Measurements from ENCODE around the gene CCNL2.

Gene CCNL2

DNA sequence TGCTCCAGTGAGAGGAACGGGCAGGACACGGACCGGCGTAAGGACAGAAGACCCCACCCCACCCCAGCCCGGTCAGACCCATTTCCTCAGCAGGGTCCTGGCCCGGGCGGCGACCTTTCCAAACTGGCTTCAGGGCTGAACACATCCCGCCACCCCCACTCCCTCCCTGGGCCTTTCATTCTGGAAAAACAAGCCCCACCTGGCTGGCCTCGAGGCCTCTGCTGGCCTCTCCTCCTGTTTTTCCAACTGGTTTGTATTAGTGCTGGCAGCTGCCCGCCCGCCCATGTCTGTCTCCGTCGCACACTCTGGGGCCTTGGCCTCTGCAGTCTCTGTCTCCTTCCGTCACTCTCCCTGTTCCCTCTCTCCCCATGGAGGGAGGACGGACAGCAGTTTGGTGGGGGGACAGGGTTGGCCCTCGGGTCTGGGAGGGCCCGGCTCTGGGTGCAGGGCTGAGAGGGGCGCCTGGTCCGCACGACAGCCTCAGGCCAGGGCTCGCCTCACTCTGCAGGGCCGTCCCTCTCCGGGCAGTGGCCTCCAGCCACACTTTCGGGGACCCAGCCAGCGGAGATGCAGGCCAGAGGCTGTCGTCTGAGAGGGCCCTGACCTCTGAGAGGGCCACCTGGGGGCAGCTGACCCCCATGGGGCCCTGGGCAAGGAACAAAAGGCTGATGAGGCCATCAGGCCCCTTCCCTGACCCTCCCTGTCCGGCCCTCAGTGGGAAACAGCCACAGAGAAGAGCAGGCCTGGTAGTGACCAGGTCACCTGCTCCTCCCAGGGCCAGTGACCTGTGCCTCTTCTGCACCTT lies 39.3 kb downstream of the CCNL2 start:
- Histone ChIP-seq H3K9me2 (replicated peaks; ENCODE audit: insufficient read depth, low read length) (no peaks in the 10 kb centered on the region), H3K9me3 (replicated peaks; ENCODE audit: insufficient read depth, low read length) (no peaks in the 10 kb centered on the region), H3K27me3 (replicated peaks; ENCODE audit: insufficient read depth, low read length) (peaks cover 46% of the 10 kb centered on the region), H3K36me3 (replicated peaks; ENCODE audit: insufficient read depth, low read length) (no peaks in the 10 kb centered on the region), H3K27ac (ENCODE audit: low read length) (no peak overlapping the region), H3K4me1 (ENCODE audit: low read length) (no peaks in the 10 kb centered on the region), H3K4me3 (ENCODE audit: low read length) (no peak overlapping the region), H3F3A (ENCODE audit: insufficient read depth, low read length) (no peaks in the 10 kb centered on the region), H3K79me2 (ENCODE audit: low read length) (no peaks in the 10 kb centered on the region), H2AFZ (ENCODE audit: low read length) (no peak overlapping the region), H3K9ac (ENCODE audit: low read length) (no peak overlapping the region), H3K4me2 (ENCODE audit: low read depth, low read length) (no peak overlapping the region), H4K20me1 (ENCODE audit: insufficient read depth, low read length) (no peaks in the 10 kb centered on the region)
- TF ChIP-seq, protein P1, sequence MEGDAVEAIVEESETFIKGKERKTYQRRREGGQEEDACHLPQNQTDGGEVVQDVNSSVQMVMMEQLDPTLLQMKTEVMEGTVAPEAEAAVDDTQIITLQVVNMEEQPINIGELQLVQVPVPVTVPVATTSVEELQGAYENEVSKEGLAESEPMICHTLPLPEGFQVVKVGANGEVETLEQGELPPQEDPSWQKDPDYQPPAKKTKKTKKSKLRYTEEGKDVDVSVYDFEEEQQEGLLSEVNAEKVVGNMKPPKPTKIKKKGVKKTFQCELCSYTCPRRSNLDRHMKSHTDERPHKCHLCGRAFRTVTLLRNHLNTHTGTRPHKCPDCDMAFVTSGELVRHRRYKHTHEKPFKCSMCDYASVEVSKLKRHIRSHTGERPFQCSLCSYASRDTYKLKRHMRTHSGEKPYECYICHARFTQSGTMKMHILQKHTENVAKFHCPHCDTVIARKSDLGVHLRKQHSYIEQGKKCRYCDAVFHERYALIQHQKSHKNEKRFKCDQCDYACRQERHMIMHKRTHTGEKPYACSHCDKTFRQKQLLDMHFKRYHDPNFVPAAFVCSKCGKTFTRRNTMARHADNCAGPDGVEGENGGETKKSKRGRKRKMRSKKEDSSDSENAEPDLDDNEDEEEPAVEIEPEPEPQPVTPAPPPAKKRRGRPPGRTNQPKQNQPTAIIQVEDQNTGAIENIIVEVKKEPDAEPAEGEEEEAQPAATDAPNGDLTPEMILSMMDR (IDR thresholded peaks at IDR 0.05; ENCODE audit: low read length): no peak
- no peak for TF ChIP-seq EZH2phosphoT487 (IDR thresholded peaks at IDR 0.05; ENCODE audit: low read length)
- TF ChIP-seq EZH2 (optimal IDR thresholded peaks at IDR 0.05; ENCODE audit: low read depth, low read length): no peak
- no peak for DNase-seq

DNA sequence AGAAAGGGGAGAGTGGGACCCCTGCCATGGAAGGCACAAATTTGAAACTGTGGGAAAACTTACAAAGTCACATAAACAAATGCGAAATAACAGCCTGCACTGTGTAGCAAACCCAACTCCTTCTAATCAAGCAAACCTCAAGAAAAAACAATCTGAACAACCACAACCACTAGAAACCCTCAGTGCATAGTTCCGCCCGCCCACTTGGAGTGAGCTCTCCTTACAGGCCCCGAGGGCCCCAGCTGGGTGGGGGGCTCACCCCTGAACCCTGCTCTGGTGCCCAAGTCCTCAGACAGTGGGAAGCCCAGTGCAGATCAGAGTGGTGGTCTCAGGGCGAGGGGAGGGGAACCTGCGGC lies 39.8 kb downstream of the CCNL2 start:
- Histone ChIP-seq H2AFZ (ENCODE audit: low read length) (no peak overlapping the region), H4K20me1 (ENCODE audit: insufficient read depth, low read length) (no peaks in the 10 kb centered on the region), H3K36me3 (replicated peaks; ENCODE audit: insufficient read depth, low read length) (no peaks in the 10 kb centered on the region), H3K27me3 (replicated peaks; ENCODE audit: insufficient read depth, low read length) (peaks cover 49% of the 10 kb centered on the region), H3K27ac (ENCODE audit: low read length) (no peak overlapping the region), H3F3A (ENCODE audit: insufficient read depth, low read length) (no peaks in the 10 kb centered on the region), H3K4me2 (ENCODE audit: low read depth, low read length) (no peak overlapping the region), H3K4me3 (ENCODE audit: low read length) (no peak overlapping the region), H3K9ac (ENCODE audit: low read length) (no peak overlapping the region), H3K9me3 (replicated peaks; ENCODE audit: insufficient read depth, low read length) (no peaks in the 10 kb centered on the region), H3K9me2 (replicated peaks; ENCODE audit: insufficient read depth, low read length) (no peaks in the 10 kb centered on the region), H3K4me1 (ENCODE audit: low read length) (no peaks in the 10 kb centered on the region), H3K79me2 (ENCODE audit: low read length) (no peaks in the 10 kb centered on the region)
- DNase-seq: no peak
- no peak for TF ChIP-seq EZH2 (optimal IDR thresholded peaks at IDR 0.05; ENCODE audit: low read depth, low read length)
- TF ChIP-seq, protein P1 (IDR thresholded peaks at IDR 0.05; ENCODE audit: low read length): no peak
- TF ChIP-seq EZH2phosphoT487 (IDR thresholded peaks at IDR 0.05; ENCODE audit: low read length): no peak

DNA sequence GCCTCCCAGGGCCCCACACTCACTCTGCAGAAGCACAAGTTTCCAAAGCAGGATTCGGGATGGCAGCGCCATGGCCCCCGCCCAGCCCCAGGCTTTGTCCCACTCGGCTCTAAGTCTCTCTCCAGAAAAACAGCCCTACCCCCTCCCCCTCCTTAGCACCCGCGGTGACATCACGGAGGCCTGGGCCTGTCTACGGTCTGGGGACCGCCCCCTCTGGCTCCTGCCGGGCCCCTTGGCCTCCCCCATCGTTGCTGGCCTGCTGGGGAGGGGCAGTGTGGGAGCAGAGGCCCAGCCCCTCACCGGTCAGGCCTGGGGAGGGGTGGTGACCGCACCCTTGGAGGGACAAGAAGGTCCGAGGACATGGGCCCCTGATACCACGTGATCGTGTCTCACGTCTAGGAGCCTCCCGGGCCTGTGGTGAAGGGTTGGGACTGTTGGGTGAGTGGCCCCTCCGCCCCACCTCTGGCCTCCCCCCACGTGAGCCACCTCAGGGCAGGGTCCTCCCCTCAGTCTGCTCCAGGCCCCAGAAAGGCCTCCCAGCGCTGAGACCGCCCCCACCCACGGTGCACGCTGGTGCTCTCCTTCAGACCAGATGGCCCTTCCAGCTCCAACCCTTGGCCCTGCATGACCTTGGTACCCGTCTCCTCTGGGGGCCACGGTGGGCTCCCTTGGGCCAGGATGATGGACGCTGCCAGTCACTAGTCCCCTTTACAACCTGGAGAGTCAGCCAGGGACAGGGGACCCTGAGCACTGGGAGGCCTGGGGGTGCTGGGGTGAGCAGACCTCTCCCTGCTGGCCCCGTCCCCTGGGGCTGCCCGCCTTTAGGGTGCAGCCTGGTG lies 40.5 kb downstream of the CCNL2 start, which contains the start of gene MXRA8:
Gene MXRA8, minus strand, starts transcription at position 123 of the 839 bp plus-strand sequence. Its CDS starts 51 bp downstream, at position 72.
- TF ChIP-seq, protein P1 (IDR thresholded peaks at IDR 0.05; ENCODE audit: low read length): no peak
- TF ChIP-seq EZH2phosphoT487 (IDR thresholded peaks at IDR 0.05; ENCODE audit: low read length) (no peak), EZH2 (optimal IDR thresholded peaks at IDR 0.05; ENCODE audit: low read depth, low read length) (no peak)
- Histone ChIP-seq H3K9me3 (replicated peaks; ENCODE audit: insufficient read depth, low read length) (no peaks in the 10 kb centered on the region), H3K4me3 (ENCODE audit: low read length) (no peak within 1 kb of the TSS), H3K4me2 (ENCODE audit: low read depth, low read length) (no peak within 1 kb of the TSS), H3K36me3 (replicated peaks; ENCODE audit: insufficient read depth, low read length) (no peaks in the 10 kb centered on the region), H3K27me3 (replicated peaks; ENCODE audit: insufficient read depth, low read length) (peaks cover 55% of the 10 kb centered on the region), H3K79me2 (ENCODE audit: low read length) (no peaks in the 10 kb centered on the region), H3K4me1 (ENCODE audit: low read length) (no peaks in the 10 kb centered on the region), H4K20me1 (ENCODE audit: insufficient read depth, low read length) (no peaks in the 10 kb centered on the region), H3K9ac (ENCODE audit: low read length) (no peak within 1 kb of the TSS), H3K9me2 (replicated peaks; ENCODE audit: insufficient read depth, low read length) (no peaks in the 10 kb centered on the region), H3F3A (ENCODE audit: insufficient read depth, low read length) (no peaks in the 10 kb centered on the region), H2AFZ (ENCODE audit: low read length) (no peak within 1 kb of the TSS), H3K27ac (ENCODE audit: low read length) (no peak within 1 kb of the TSS)
- no peak for DNase-seq
